Nephron progenitor cell (in vitro differentiated cells): ENCODE results near the gene ZFR.

ENCODE experiments used
- DNase-seq: peaks from one replicate; pipeline ENCODE4 v3.0.0; 2021
- H3K27ac Mint-ChIP-seq: 2 replicates; pipeline ENCODE4 v1.8.0; 2021; ENCODE audit warnings: mild to moderate bottlenecking, moderate library complexity, mixed read lengths
- H3K27me3 Mint-ChIP-seq: 2 replicates; pipeline ENCODE4 v1.8.0; 2021; ENCODE audit warnings: mild to moderate bottlenecking, low read depth, mixed read lengths; ENCODE audit not compliant: poor library complexity
- H3K36me3 Mint-ChIP-seq: 2 replicates; pipeline ENCODE4 v1.8.0; 2021; ENCODE audit warnings: low read depth, mixed read lengths
- H3K4me1 Mint-ChIP-seq: 2 replicates; pipeline ENCODE4 v1.8.0; 2021; ENCODE audit warnings: mixed read lengths
- H3K4me3 Mint-ChIP-seq: 2 replicates; pipeline ENCODE4 v1.8.0; 2021; ENCODE audit warnings: mild to moderate bottlenecking, moderate library complexity, mixed read lengths
- H3K9me3 Mint-ChIP-seq: 2 replicates; pipeline ENCODE4 v1.8.0; 2021; ENCODE audit warnings: mild to moderate bottlenecking, moderate library complexity, mixed read lengths
- CTCF ChIP-seq: fragments of 200-600 bp; sonication (generic); IDR thresholded peaks from 2 replicates; pipeline ENCODE4 v1.5.0; 2021; ENCODE audit warnings: antibody characterized with exemption

ZFR gene

GRCh38 chr5:32428426-32428825, 16.1 kb downstream of the ZFR start:
- Mint-ChIP-seq H3K36me3 (peaks cover 100% of the 10 kb centered on the region), H3K9me3 (peaks cover 87% of the 10 kb centered on the region), H3K27me3 (no peaks in the 10 kb centered on the region), H3K27ac (no peak overlapping the region), H3K4me3 (no peak overlapping the region), H3K4me1 (no peaks in the 10 kb centered on the region)
- DNase-seq: no peak
- no peak for TF ChIP-seq CTCF

- Mint-ChIP-seq H3K4me1 (no peaks in the 10 kb centered on the region), H3K9me3 (peaks cover 73% of the 10 kb centered on the region), H3K27ac (no peak overlapping the region), H3K27me3 (no peaks in the 10 kb centered on the region), H3K4me3 (no peak overlapping the region), H3K36me3 (peaks cover 90% of the 10 kb centered on the region)
- TF ChIP-seq CTCF: no peak
- DNase-seq: no peak
Measured at GRCh38 chr5:32426440-32427151, 17.9 kb downstream of the ZFR start.

GRCh38 chr5:32422697-32423096, 21.8 kb downstream of the ZFR start:
- Mint-ChIP-seq H3K9me3 (peaks cover 37% of the 10 kb centered on the region), H3K27me3 (no peaks in the 10 kb centered on the region), H3K36me3 (peaks cover 66% of the 10 kb centered on the region), H3K27ac (peak overlapping the region; percentile 79), H3K4me1 (no peaks in the 10 kb centered on the region), H3K4me3 (no peak overlapping the region)
- no peak for TF ChIP-seq CTCF
- no peak for DNase-seq

- H3K27me3 Mint-ChIP-seq: no peaks in the 10 kb centered on the region
- no peak overlapping the region for H3K27ac Mint-ChIP-seq
- H3K9me3 Mint-ChIP-seq: peaks cover 21% of the 10 kb centered on the region
- peaks cover 66% of the 10 kb centered on the region for H3K36me3 Mint-ChIP-seq
- no peak overlapping the region for H3K4me3 Mint-ChIP-seq
- no peak for DNase-seq
- no peak for TF ChIP-seq CTCF
- H3K4me1 Mint-ChIP-seq: no peaks in the 10 kb centered on the region
Measured at GRCh38 chr5:32421075-32421474, 23.5 kb downstream of the ZFR start.

- Mint-ChIP-seq H3K4me3 (no peak overlapping the region), H3K4me1 (no peaks in the 10 kb centered on the region), H3K9me3 (peaks cover 15% of the 10 kb centered on the region), H3K27ac (peak overlapping the region; percentile 64), H3K36me3 (peaks cover 65% of the 10 kb centered on the region), H3K27me3 (no peaks in the 10 kb centered on the region)
- no peak for DNase-seq
- TF ChIP-seq CTCF: no peak
Measured at GRCh38 chr5:32420506-32420905, 24.0 kb downstream of the ZFR start.

- H3K27ac Mint-ChIP-seq: no peak overlapping the region
- H3K4me1 Mint-ChIP-seq: no peaks in the 10 kb centered on the region
- DNase-seq: no peak
Measured at GRCh38 chr5:32419791-32420190, 24.7 kb downstream of the ZFR start.

More at GRCh38 chr5:32419791-32420190, 24.7 kb downstream of the ZFR start:
- no peak for TF ChIP-seq CTCF
- H3K9me3 Mint-ChIP-seq: peaks cover 8% of the 10 kb centered on the region
- no peaks in the 10 kb centered on the region for H3K27me3 Mint-ChIP-seq
- H3K36me3 Mint-ChIP-seq: peaks cover 65% of the 10 kb centered on the region
- H3K4me3 Mint-ChIP-seq: no peak overlapping the region
